ENCODE results near the gene ACSL3. TPM values are rescaled to one million over a fixed set of nuclear protein-coding genes. Genes with fewer than 3 reads are reported as not detected.
A peak's percentile ranks its signal among the peaks of the same experiment; 100 is the strongest.
"Not testable (repeated sequence)": the region's sequence is repeated elsewhere in the genome, so short reads cannot be mapped to it uniquely, and the experiment has no call there.

The ACSL3 gene
- total RNA-seq, 1 donor from 2014 or later: 106 TPM

DNA sequence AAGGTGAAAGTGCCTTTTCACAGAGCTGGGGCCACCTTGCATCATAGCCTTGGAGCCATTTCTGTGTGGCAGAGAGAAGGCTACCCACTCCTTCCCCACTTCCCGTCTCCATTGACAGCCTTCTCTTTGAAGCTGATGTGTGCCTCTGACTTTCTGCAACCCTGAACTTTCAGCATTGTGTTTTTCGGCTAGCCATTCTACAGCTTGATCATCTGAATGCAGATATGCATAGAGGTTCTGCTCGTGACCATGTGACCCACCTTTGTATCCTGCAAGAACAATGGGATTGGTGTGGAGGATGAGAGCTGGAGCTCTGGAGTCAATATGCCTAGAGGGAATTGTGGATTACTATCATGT lies 122.1 kb downstream of the ACSL3 start:
- no peaks in the 10 kb centered on the region for H3K27me3 ChIP-seq
- H3K4me3 ChIP-seq: no peak overlapping the region
- no peaks in the 10 kb centered on the region for H3K4me1 ChIP-seq
- Mint-ChIP-seq H3K4me1 (peaks cover 11% of the 10 kb centered on the region), H3K36me3 (no peaks in the 10 kb centered on the region), H3K27me3 (ENCODE audit: insufficient read depth, low read depth) (peaks cover 7% of the 10 kb centered on the region), H3K4me3 (no peak overlapping the region), H3K27ac (peak overlapping the region; percentile 97), H3K9me3 (peaks cover 20% of the 10 kb centered on the region)
- H3K27ac ChIP-seq: no peak overlapping the region
- DNase-seq (ENCODE audit: low spot score): no peak
- H3K9ac ChIP-seq: no peak overlapping the region
- H3K79me2 ChIP-seq (ENCODE audit: low read depth): no peaks in the 10 kb centered on the region
- TF ChIP-seq, protein P1, sequence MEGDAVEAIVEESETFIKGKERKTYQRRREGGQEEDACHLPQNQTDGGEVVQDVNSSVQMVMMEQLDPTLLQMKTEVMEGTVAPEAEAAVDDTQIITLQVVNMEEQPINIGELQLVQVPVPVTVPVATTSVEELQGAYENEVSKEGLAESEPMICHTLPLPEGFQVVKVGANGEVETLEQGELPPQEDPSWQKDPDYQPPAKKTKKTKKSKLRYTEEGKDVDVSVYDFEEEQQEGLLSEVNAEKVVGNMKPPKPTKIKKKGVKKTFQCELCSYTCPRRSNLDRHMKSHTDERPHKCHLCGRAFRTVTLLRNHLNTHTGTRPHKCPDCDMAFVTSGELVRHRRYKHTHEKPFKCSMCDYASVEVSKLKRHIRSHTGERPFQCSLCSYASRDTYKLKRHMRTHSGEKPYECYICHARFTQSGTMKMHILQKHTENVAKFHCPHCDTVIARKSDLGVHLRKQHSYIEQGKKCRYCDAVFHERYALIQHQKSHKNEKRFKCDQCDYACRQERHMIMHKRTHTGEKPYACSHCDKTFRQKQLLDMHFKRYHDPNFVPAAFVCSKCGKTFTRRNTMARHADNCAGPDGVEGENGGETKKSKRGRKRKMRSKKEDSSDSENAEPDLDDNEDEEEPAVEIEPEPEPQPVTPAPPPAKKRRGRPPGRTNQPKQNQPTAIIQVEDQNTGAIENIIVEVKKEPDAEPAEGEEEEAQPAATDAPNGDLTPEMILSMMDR (IDR thresholded peaks at IDR 0.05): no peak
- no peak for TF ChIP-seq EZH2phosphoT487 (IDR thresholded peaks at IDR 0.05)
- no peak for TF ChIP-seq EZH2 (IDR thresholded peaks at IDR 0.05)
- H3F3A ChIP-seq (ENCODE audit: low read depth): no peaks in the 10 kb centered on the region
- H2AFZ ChIP-seq (replicated peaks): no peak overlapping the region
- H3K36me3 ChIP-seq: no peaks in the 10 kb centered on the region
- H3K9me3 ChIP-seq (ENCODE audit: low read depth): no peaks in the 10 kb centered on the region
- no peaks in the 10 kb centered on the region for H4K20me1 ChIP-seq (ENCODE audit: low read depth)
- no peak overlapping the region for H3K4me2 ChIP-seq

DNA sequence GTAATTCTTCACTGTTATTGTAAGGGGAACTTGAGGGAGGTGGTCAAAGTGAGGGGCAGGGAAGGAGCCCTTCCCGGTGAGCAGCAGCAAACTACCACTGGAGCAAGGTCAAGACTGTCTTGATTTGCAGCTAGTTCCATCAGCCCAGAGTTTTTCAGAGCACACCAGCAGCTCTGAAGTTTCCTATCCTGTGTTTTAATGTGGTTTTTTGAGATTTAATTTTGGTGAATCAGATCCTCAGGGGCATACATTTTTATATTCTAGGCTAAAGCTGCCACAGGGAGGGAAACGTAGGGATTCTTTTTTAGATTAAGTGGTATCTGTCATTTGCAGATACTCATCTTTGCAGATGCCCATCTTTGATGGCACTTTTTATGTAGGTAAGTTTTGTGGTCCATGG lies 124.1 kb downstream of the ACSL3 start:
- H3K9me3 Mint-ChIP-seq: peaks cover 26% of the 10 kb centered on the region
- no peaks in the 10 kb centered on the region for H3K4me1 ChIP-seq
- no peak overlapping the region for H3K4me2 ChIP-seq
- H4K20me1 ChIP-seq (ENCODE audit: low read depth): no peaks in the 10 kb centered on the region
- H3K36me3 Mint-ChIP-seq: no peaks in the 10 kb centered on the region
- H3K27me3 Mint-ChIP-seq (ENCODE audit: insufficient read depth, low read depth): peaks cover 9% of the 10 kb centered on the region
- H3K27ac Mint-ChIP-seq: no peak overlapping the region
- H3F3A ChIP-seq (ENCODE audit: low read depth): no peaks in the 10 kb centered on the region
- no peak overlapping the region for H3K27ac ChIP-seq
- H3K4me3 ChIP-seq: no peak overlapping the region
- H3K4me3 Mint-ChIP-seq: no peak overlapping the region
- no peaks in the 10 kb centered on the region for H3K27me3 ChIP-seq
- no peak for DNase-seq (ENCODE audit: low spot score)
- no peak overlapping the region for H3K9ac ChIP-seq
- no peaks in the 10 kb centered on the region for H3K36me3 ChIP-seq
- peaks cover 11% of the 10 kb centered on the region for H3K4me1 Mint-ChIP-seq
- no peak overlapping the region for H2AFZ ChIP-seq (replicated peaks)
- H3K79me2 ChIP-seq (ENCODE audit: low read depth): no peaks in the 10 kb centered on the region
- no peaks in the 10 kb centered on the region for H3K9me3 ChIP-seq (ENCODE audit: low read depth)
- TF ChIP-seq, protein P1 (IDR thresholded peaks at IDR 0.05): no peak
- TF ChIP-seq EZH2 (IDR thresholded peaks at IDR 0.05) (no peak), EZH2phosphoT487 (IDR thresholded peaks at IDR 0.05) (no peak)

DNA sequence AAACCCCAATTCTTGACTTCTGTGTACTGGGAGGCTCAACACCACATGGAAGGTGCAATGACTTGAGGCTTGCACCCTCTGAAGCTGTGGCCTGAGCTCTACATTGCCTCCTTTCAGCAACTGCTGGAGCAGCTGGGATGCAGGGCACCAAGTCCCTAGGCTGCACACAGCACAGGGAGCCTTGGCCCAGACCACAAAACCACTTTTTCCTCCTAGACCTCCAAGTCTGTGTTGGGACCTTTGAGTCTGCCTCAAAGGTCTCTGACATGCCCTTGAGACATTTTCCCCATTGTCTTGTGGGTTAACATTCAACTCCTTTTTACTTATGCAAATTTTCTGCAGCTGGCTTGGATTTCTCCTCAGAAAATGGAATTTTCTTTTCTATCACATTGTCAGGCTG lies 128.6 kb downstream of the ACSL3 start:
- peaks cover 21% of the 10 kb centered on the region for H3K9me3 Mint-ChIP-seq
- H3K27me3 ChIP-seq: no peaks in the 10 kb centered on the region
- H3K4me2 ChIP-seq: no peak overlapping the region
- H3K36me3 ChIP-seq: no peaks in the 10 kb centered on the region
- no peak overlapping the region for H3K27ac ChIP-seq
- H3K27me3 Mint-ChIP-seq (ENCODE audit: insufficient read depth, low read depth): peaks cover 9% of the 10 kb centered on the region
- no peaks in the 10 kb centered on the region for H3K4me1 Mint-ChIP-seq
- no peaks in the 10 kb centered on the region for H3F3A ChIP-seq (ENCODE audit: low read depth)
- TF ChIP-seq, protein P1 (IDR thresholded peaks at IDR 0.05): no peak
- no peak for TF ChIP-seq EZH2 (IDR thresholded peaks at IDR 0.05)
- TF ChIP-seq EZH2phosphoT487 (IDR thresholded peaks at IDR 0.05): no peak
- H2AFZ ChIP-seq (replicated peaks): no peak overlapping the region
- H3K4me3 Mint-ChIP-seq: no peak overlapping the region
- H3K4me3 ChIP-seq: no peak overlapping the region
- H3K27ac Mint-ChIP-seq: no peak overlapping the region
- no peaks in the 10 kb centered on the region for H3K9me3 ChIP-seq (ENCODE audit: low read depth)
- H3K36me3 Mint-ChIP-seq: no peaks in the 10 kb centered on the region
- H3K4me1 ChIP-seq: no peaks in the 10 kb centered on the region
- H3K79me2 ChIP-seq (ENCODE audit: low read depth): no peaks in the 10 kb centered on the region
- H3K9ac ChIP-seq: no peak overlapping the region
- no peaks in the 10 kb centered on the region for H4K20me1 ChIP-seq (ENCODE audit: low read depth)
- DNase-seq (ENCODE audit: low spot score): no peak

DNA sequence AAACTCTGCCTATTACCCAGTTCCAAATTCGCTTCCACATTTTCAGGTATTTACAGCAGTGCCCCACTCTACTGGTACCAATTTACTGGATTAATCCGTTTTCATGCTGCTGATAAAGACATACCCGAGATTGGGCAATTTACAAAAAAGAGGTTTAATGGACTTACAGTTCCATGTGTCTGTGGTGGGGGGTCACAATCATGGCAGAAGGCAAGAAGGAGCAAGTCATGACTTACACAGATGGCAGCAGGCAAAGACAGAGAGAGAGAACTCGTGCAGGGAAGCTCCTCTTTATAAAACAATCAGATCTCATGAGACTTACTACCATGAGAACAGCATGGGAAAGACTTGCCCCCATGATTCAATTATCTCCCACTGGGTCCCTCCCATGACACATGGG lies 129.4 kb downstream of the ACSL3 start:
- H3F3A ChIP-seq (ENCODE audit: low read depth); H3K36me3 Mint-ChIP-seq; H3K4me1 ChIP-seq; H3K4me2 ChIP-seq; H3K27me3 ChIP-seq; H3K27ac Mint-ChIP-seq; H3K4me3 Mint-ChIP-seq; H3K4me1 Mint-ChIP-seq; DNase-seq (ENCODE audit: low spot score); H3K9ac ChIP-seq; H3K36me3 ChIP-seq; H3K27me3 Mint-ChIP-seq (ENCODE audit: insufficient read depth, low read depth); H3K4me3 ChIP-seq; H3K27ac ChIP-seq; H4K20me1 ChIP-seq (ENCODE audit: low read depth); H3K9me3 ChIP-seq (ENCODE audit: low read depth); H3K79me2 ChIP-seq (ENCODE audit: low read depth); H2AFZ ChIP-seq (replicated peaks): not testable (repeated sequence)
- H3K9me3 Mint-ChIP-seq: peaks cover 16% of the 10 kb centered on the region
